CD4-positive, alpha-beta T cell (primary cell): Measurements from ENCODE around the gene EGFR. TPM values are rescaled to one million over a fixed set of nuclear protein-coding genes. Genes with fewer than 3 reads are reported as not detected.

Experiments
- ATAC-seq: fragments of 200-7000 bp; cut with Tn5 transposase; one replicate; pipeline ENCODE4 v1.10.0; 2022; ENCODE audit warnings: mild to moderate bottlenecking; ENCODE audit not compliant: poor library complexity
- CTCF ChIA-PET: fragments of 350-600 bp; sonication (Branson Sonifier 250); formaldehyde crosslinking; loops from one replicate; lab custom pipeline; 2021; ENCODE audit warnings: antibody characterized with exemption, inconsistent platforms; lab: Charles Lee
- POLR2A ChIA-PET: fragments of 350-600 bp; sonication (Branson Sonifier 250); formaldehyde crosslinking; loops from one replicate; lab custom pipeline; 2021; ENCODE audit warnings: antibody characterized with exemption, inconsistent platforms; lab: Charles Lee
- DNase-seq, 14 experiments: peaks; one replicate each; pipeline ENCODE4 v3.0.0-alpha.2; 2013 to 2020; ENCODE audit warnings: mixed read lengths in 2 of 14
- H3K27ac ChIP-seq, 2 donors: one replicate each; pipeline versions ENCODE4 v1.5.1 to v1.7.0; 2013; ENCODE audit warnings: low read length in 2 of 2, low read depth in 1 of 2, mild to moderate bottlenecking in 1 of 2
- H3K27me3 ChIP-seq, 2 experiments: 1 replicate in 1 of 2; 2 replicates in 1 of 2; pipeline versions ENCODE4 v1.6.1 to v1.7.0; 2013; ENCODE audit warnings: low read length in 2 of 2, control low read depth in 1 of 2, mild to moderate bottlenecking in 1 of 2, moderate library complexity in 1 of 2; ENCODE audit not compliant: insufficient read depth in 2 of 2, control insufficient read depth in 1 of 2
- H3K36me3 ChIP-seq: one replicate; pipeline ENCODE4 v1.6.1; 2013; ENCODE audit warnings: low read length, control low read depth; ENCODE audit not compliant: insufficient read depth
- H3K4me1 ChIP-seq: one replicate; pipeline ENCODE4 v1.6.1; 2013; ENCODE audit warnings: low read length, control low read depth; ENCODE audit not compliant: insufficient read depth
- H3K4me3 ChIP-seq: one replicate; pipeline ENCODE4 v1.5.1; 2013; ENCODE audit warnings: mild to moderate bottlenecking, low read length, moderate library complexity
- H3K9me3 ChIP-seq, 2 experiments: 1 replicate in 1 of 2; 2 replicates in 1 of 2; pipeline versions ENCODE4 v1.6.1 to v1.7.0; 2013; ENCODE audit warnings: low read length in 2 of 2, mild to moderate bottlenecking in 2 of 2, control low read depth in 1 of 2, moderate library complexity in 1 of 2; ENCODE audit not compliant: control insufficient read depth in 1 of 2, insufficient read depth in 1 of 2
- H3K27ac Mint-ChIP-seq: one replicate; pipeline ENCODE4 v1.8.0; 2020; ENCODE audit warnings: mixed read lengths
- H3K27me3 Mint-ChIP-seq: one replicate; pipeline ENCODE4 v1.8.0; 2021; ENCODE audit warnings: mixed read lengths
- H3K36me3 Mint-ChIP-seq: one replicate; pipeline ENCODE4 v1.8.0; 2021; ENCODE audit warnings: low read depth, mixed read lengths
- H3K4me1 Mint-ChIP-seq: one replicate; pipeline ENCODE4 v1.8.0; 2021; ENCODE audit warnings: low read depth, mixed read lengths
- H3K4me3 Mint-ChIP-seq: one replicate; pipeline ENCODE4 v1.8.0; 2020; ENCODE audit warnings: mild to moderate bottlenecking, mixed read lengths
- H3K9me3 Mint-ChIP-seq: one replicate; pipeline ENCODE4 v1.8.0; 2020; ENCODE audit warnings: mixed read lengths
- CTCF ChIP-seq: fragments of 200-600 bp; IDR thresholded peaks from one replicate; pipeline ENCODE4 v1.8.0; 2022; ENCODE audit warnings: antibody characterized with exemption, mild to moderate bottlenecking
- intact Hi-C, 2 experiments: fragments of 100-400 bp; cut with DNase I in 1 of 2; cut with micrococcal nuclease in 1 of 2; formaldehyde crosslinking; loops; one replicate each; pipeline versions ENCODE4 v1.15.1 to v1.9.0; 2023 to 2025; cut with DNase I, micrococcal nuclease
- total RNA-seq, 174 experiments: library from RNA in 2 of 174; stranded (reverse) in 2 of 174; gene quantifications; one replicate each; pipeline ENCODE4 v1.2.3 and lab custom pipeline; 2021 to 2026

EGFR gene
- total RNA-seq, 2 experiments from 2014 or later, result not detected

GRCh38 chr7:55056068-55056467, 37.3 kb downstream of the EGFR start:
- H3K27ac Mint-ChIP-seq, result no peak overlapping the region
- intact Hi-C loops, result no loop called here
- no peaks in the 10 kb centered on the region for H3K9me3 ChIP-seq
- no peaks in the 10 kb centered on the region for H3K4me1 Mint-ChIP-seq
- ATAC-seq (no peak), DNase-seq (no peak)
- no peaks in the 10 kb centered on the region for H3K27me3 Mint-ChIP-seq
- no peak overlapping the region for H3K27ac ChIP-seq
- H3K36me3 Mint-ChIP-seq, result no peaks in the 10 kb centered on the region
- no peak overlapping the region for H3K4me3 Mint-ChIP-seq
- CTCF ChIA-PET, result no interaction called here
- no peaks in the 10 kb centered on the region for H3K9me3 Mint-ChIP-seq
- POLR2A ChIA-PET, result no interaction called here
- H3K27me3 ChIP-seq, result no peaks in the 10 kb centered on the region
- no peak for TF ChIP-seq CTCF
- no peaks in the 10 kb centered on the region for H3K4me1 ChIP-seq
- H3K36me3 ChIP-seq, result no peaks in the 10 kb centered on the region
- no peak overlapping the region for H3K4me3 ChIP-seq

- no peaks in the 10 kb centered on the region for H3K27me3 ChIP-seq
- CTCF ChIA-PET, result no interaction called here
Measured at GRCh38 chr7:55056577-55057480, 38.0 kb downstream of the EGFR start.

GRCh38 chr7:55058314-55058713, 39.5 kb downstream of the EGFR start:
- Histone ChIP-seq H3K27me3 (no peaks in the 10 kb centered on the region), H3K36me3 (no peaks in the 10 kb centered on the region), H3K9me3 (no peaks in the 10 kb centered on the region), H3K4me1 (no peaks in the 10 kb centered on the region), H3K27ac (no peak overlapping the region), H3K4me3 (no peak overlapping the region)
- Mint-ChIP-seq H3K36me3 (no peaks in the 10 kb centered on the region), H3K4me3 (no peak overlapping the region), H3K27me3 (peaks cover 13% of the 10 kb centered on the region), H3K4me1 (no peaks in the 10 kb centered on the region), H3K9me3 (no peaks in the 10 kb centered on the region), H3K27ac (no peak overlapping the region)
- ATAC-seq (no peak), DNase-seq (no peak)
- intact Hi-C loops, result no loop called here
- TF ChIP-seq CTCF, result no peak
- ChIA-PET POLR2A (no interaction called here), CTCF (no interaction called here)

More at GRCh38 chr7:55056577-55057480, 38.0 kb downstream of the EGFR start:
- no peaks in the 10 kb centered on the region for H3K36me3 Mint-ChIP-seq
- Histone ChIP-seq H3K9me3 (no peaks in the 10 kb centered on the region), H3K36me3 (no peaks in the 10 kb centered on the region), H3K4me3 (no peak overlapping the region), H3K27ac (no peak overlapping the region), H3K4me1 (no peaks in the 10 kb centered on the region)
- TF ChIP-seq CTCF, result no peak
- POLR2A ChIA-PET, result no interaction called here
- H3K27ac Mint-ChIP-seq, result no peak overlapping the region
- no peaks in the 10 kb centered on the region for H3K4me1 Mint-ChIP-seq
- no peak for DNase-seq
- H3K27me3 Mint-ChIP-seq, result peaks cover 2% of the 10 kb centered on the region
- H3K4me3 Mint-ChIP-seq, result no peak overlapping the region
- intact Hi-C loops, result no loop called here
- H3K9me3 Mint-ChIP-seq, result no peaks in the 10 kb centered on the region
- ATAC-seq, result no peak
